K562 (cell line): ENCODE measurements around the gene PSMA6. TPM values are rescaled to one million over a fixed set of nuclear protein-coding genes. Genes with fewer than 3 reads are reported as not detected.

ENCODE experiments used
- ATAC-seq: fragments of 200-7000 bp; cut with Tn5 transposase; 3 replicates; pipeline ENCODE4 v1.9.1; 2020; ENCODE audit warnings: moderate library complexity
- BruUV-seq: library from RNA; stranded (reverse); fragments of 400-500 nt; replicated peaks from 2 replicates; lab custom pipeline; 2021; lab: Mats Ljungman, UMichigan
- CTCF ChIA-PET: fragments of 300-600 bp; formaldehyde crosslinking; extraction: SDS; loops from one replicate; lab custom pipeline; 2021; ENCODE audit warnings: low intra/inter-chr PET ratio; lab: Yijun Ruan, JAX
- POLR2A ChIA-PET: fragments of 300-600, 350-650 bp; sonication (Branson Sonifier 250); formaldehyde crosslinking; extraction: SDS; loops from one replicate; lab custom pipeline; 2021; ENCODE audit warnings: antibody characterized with exemption, inconsistent platforms; lab: Yijun Ruan, JAX
- DNase-seq, 4 experiments: peaks; one replicate each; pipeline versions ENCODE4 v3.0.0 to v3.0.0-alpha.2; 2011 to 2018; ENCODE audit warnings: low spot score in 3 of 4, mixed read lengths in 3 of 4; ENCODE audit errors: extremely low read depth in 1 of 4
- FAIRE-seq: peaks from 2 replicates; lab custom pipeline; 2011; peaks lifted over from hg19 to GRCh38; lab: Jason Lieb, UNC
- H2AFZ ChIP-seq: 2 replicates; pipeline ENCODE4 v1.6.0; 2011; ENCODE audit warnings: low read depth, low read length, control low read depth, inconsistent platforms
- H3K27ac ChIP-seq: fragments of 200-600 bp; 3 replicates; pipeline ENCODE4 v1.8.0; 2011; ENCODE audit warnings: low read depth, mild to moderate bottlenecking, control low read depth, inconsistent platforms, low read length, moderate library complexity, mixed read lengths; ENCODE audit errors: extremely low read depth
- H3K27me3 ChIP-seq, 2 experiments: fragments of 300-600 bp in 1 of 2; 2 replicates in 1 of 2; 3 replicates in 1 of 2; pipeline versions ENCODE4 v1.6.0 to v1.8.0; 2011; ENCODE audit warnings: inconsistent platforms in 2 of 2, low read length in 2 of 2, mild to moderate bottlenecking in 1 of 2, mixed read lengths in 1 of 2, moderate library complexity in 1 of 2; ENCODE audit not compliant: control insufficient read depth in 2 of 2, insufficient read depth in 2 of 2
- H3K36me3 ChIP-seq: fragments of 300-600 bp; 3 replicates; pipeline ENCODE4 v1.8.0; 2011; ENCODE audit warnings: mild to moderate bottlenecking, low read length, inconsistent platforms; ENCODE audit not compliant: control insufficient read depth, insufficient read depth
- H3K4me1 ChIP-seq, 2 experiments: fragments of 200-600 bp in 1 of 2; replicated peaks in 1 of 2; 2 replicates in 1 of 2; 3 replicates in 1 of 2; pipeline versions ENCODE4 v1.5.1 to v1.8.0; 2011; ENCODE audit warnings: inconsistent platforms in 2 of 2, low read length in 2 of 2, mild to moderate bottlenecking in 1 of 2, mixed read lengths in 1 of 2, moderate library complexity in 1 of 2; ENCODE audit not compliant: control insufficient read depth in 2 of 2, insufficient read depth in 2 of 2
- H3K4me2 ChIP-seq: 2 replicates; pipeline ENCODE4 v1.6.1; 2011; ENCODE audit warnings: low read length, control low read depth, inconsistent platforms, mixed read lengths; ENCODE audit not compliant: insufficient read depth
- H3K4me3 ChIP-seq: fragments of 200-600 bp; sonication (generic), shearing (Covaris generic); 2 replicates; pipeline ENCODE4 v1.5.1; 2016; ENCODE audit warnings: control low read depth, inconsistent platforms
- H3K79me2 ChIP-seq: fragments of 200-600 bp; 3 replicates; pipeline ENCODE4 v1.8.0; 2011; ENCODE audit warnings: low read length, inconsistent platforms; ENCODE audit not compliant: control insufficient read depth, insufficient read depth
- H3K9ac ChIP-seq, 2 experiments: 2 replicates each; pipeline versions ENCODE4 v1.6.0 to v1.6.1; 2011; ENCODE audit warnings: low read depth in 2 of 2, low read length in 2 of 2, control low read depth in 1 of 2, inconsistent platforms in 1 of 2, mild to moderate bottlenecking in 1 of 2, mixed read lengths in 1 of 2; ENCODE audit not compliant: insufficient read depth in 1 of 2
- H3K9me1 ChIP-seq: one replicate; pipeline ENCODE4 v1.6.0; 2011; ENCODE audit warnings: inconsistent platforms, mild to moderate bottlenecking, low read length, moderate library complexity; ENCODE audit not compliant: control insufficient read depth, insufficient read depth
- H3K9me3 ChIP-seq: replicated peaks from 2 replicates; pipeline ENCODE4 v1.5.1; 2011; ENCODE audit warnings: low read depth, low read length, inconsistent platforms; ENCODE audit not compliant: control insufficient read depth, insufficient read depth
- H4K20me1 ChIP-seq: replicated peaks from 2 replicates; pipeline ENCODE4 v1.6.1; 2011; ENCODE audit warnings: low read length, inconsistent platforms, mixed read lengths; ENCODE audit not compliant: control insufficient read depth, insufficient read depth
- CHD4 ChIP-seq: fragments of 200-600 bp; sonication (generic); IDR thresholded peaks from 3 replicates; pipeline ENCODE4 v1.6.1; 2012; ENCODE audit warnings: low read depth, mild to moderate bottlenecking, mixed read lengths, low read length, inconsistent platforms; ENCODE audit not compliant: insufficient read depth, insufficient replicate concordance, poor library complexity, severe bottlenecking
- HINFP ChIP-seq: fragments of 450-650 bp; conservative IDR thresholded peaks from 2 replicates; pipeline ENCODE4 v1.6.1; 2016; ENCODE audit warnings: missing genetic modification characterization, low read depth, mild to moderate bottlenecking, control low read depth, missing compliant biosample characterization
- NFRKB ChIP-seq: fragments of 450-650 bp; IDR thresholded peaks from 2 replicates; pipeline ENCODE4 v1.6.1; 2016; ENCODE audit warnings: low read depth
- RCOR1 ChIP-seq, 2 experiments: IDR thresholded peaks; 2 replicates each; pipeline ENCODE4 v1.6.1; 2012; ENCODE audit warnings: low read depth in 2 of 2, low read length in 2 of 2, borderline replicate concordance in 1 of 2, improper control_type of control experiment in 1 of 2
- SIN3B ChIP-seq: fragments of 450-650 bp; IDR thresholded peaks from 2 replicates; pipeline ENCODE4 v1.6.1; 2017; ENCODE audit warnings: low read depth, mild to moderate bottlenecking, moderate library complexity
- ZKSCAN1 ChIP-seq: fragments of 150-350 bp; IDR thresholded peaks from 2 replicates; pipeline ENCODE4 v1.6.1; 2016; ENCODE audit warnings: low read depth, low read length
- WGBS: fragments of 100-300 bp; shearing (Covaris generic); methylation state at CpG from one replicate; pipeline ENCODE4 v1.1.6; 2016; ENCODE audit warnings: low coverage, mixed read lengths; ENCODE audit not compliant: insufficient coverage; ENCODE audit errors: missing lambda C conversion rate; 5-methylcytosine and 5-hydroxymethylcytosine counted together
- in situ Hi-C: fragments of 300-500 bp; cut with MboI; formaldehyde crosslinking; loops from 4 replicates; pipeline ENCODE4 v1.15.0; 2018; ENCODE audit warnings: inconsistent platforms, mixed read lengths
- intact Hi-C: fragments of 100-400 bp; cut with micrococcal nuclease; formaldehyde crosslinking; loops from 2 replicates; pipeline ENCODE4 v1.14.2; 2022
- polyA plus RNA-seq, 8 experiments: library from polyadenylated mRNA; depleted of rRNA in 4 of 8; stranded (reverse) in 5 of 8; unstranded in 3 of 8; fragments of >200 nt; fragmentation: Nextera tagmentation in 2 of 8; fragmentation: Illumina TruSeq in 1 of 8; extraction: Ambion mirVana in 2 of 8; extraction: Trizol in 1 of 8; gene quantifications; 2 replicates each; pipeline versions ENCODE4 v1.2.1 to v1.2.3, GENCODE V29; 2011 to 2014; ENCODE audit warnings: inconsistent platforms in 1 of 8, missing spikeins in 1 of 8
- total RNA-seq, 7 experiments: library from RNA; depleted of rRNA in 6 of 7; stranded (reverse); fragments of >200 nt in 6 of 7; fragmentation: Illumina TruSeq in 2 of 7; extraction: Trizol in 2 of 7; gene quantifications; 2 replicates each; pipeline versions ENCODE4 v1.2.1 to v1.2.3, GENCODE V29; 2011 to 2021; ENCODE audit warnings: low replicate concordance in 1 of 7

The PSMA6 gene
- total and polyA plus RNA-seq, 9 of the 15 experiments (the other 6 are each of a cell fraction or from before 2014, with no cell fraction given): 210 to 952 (median 288) TPM

- no TSS peak for BruUV-seq
- Histone ChIP-seq H3K4me3 (no peak overlapping the region), H3K36me3 (no peaks in the 10 kb centered on the region), H3K4me2 (no peak overlapping the region), H3K4me1 (peaks cover 8 to 31% of the 10 kb centered on the region in 2 experiments; a peak in 3 of 5 replicates), H3K27me3 (no peaks in the 10 kb centered on the region), H2AFZ (0 out of 2 replicates have a peak overlapping the region, but pooled peaks have one; percentile 80), H3K9me3 (no peaks in the 10 kb centered on the region), H3K27ac (no peak overlapping the region), H3K9me1 (no peaks in the 10 kb centered on the region), H4K20me1 (no peaks in the 10 kb centered on the region), H3K9ac (peak overlapping the region in 1 of 2 experiments; percentile 45; a peak in 2 of 4 replicates), H3K79me2 (no peaks in the 10 kb centered on the region)
- ATAC-seq (no peak), DNase-seq (no peak), FAIRE-seq (no peak)
- TF ChIP-seq CHD4 (no peak), ZKSCAN1 (peak; percentile 39; the same call in 1 of the 2 replicates), NFRKB (no peak), RCOR1 (IDR thresholded peaks at IDR 0.05; ENCODE audit: borderline replicate concordance in 1 of 2, low read depth in 2 of 2, low read length in 2 of 2) (no peak), HINFP (no peak), SIN3B (no peak)
- ChIA-PET CTCF (no interaction called here), POLR2A (interaction anchor here (1.1 kb wide), 1 partner anchor 60 kb away, joined by 5 read pairs; no protein-coding TSS in a partner anchor)
- 72% methylated on average over 8 of the region's 8 CpGs for WGBS
- intact Hi-C loops: no loop called here
- in situ Hi-C loops: no loop called here
Observed at GRCh38 chr14:35342489-35343010, 50.4 kb downstream of the PSMA6 start.
